ENCODE results near the gene VPS54. TPM values are rescaled to one million over a fixed set of nuclear protein-coding genes. Genes with fewer than 3 reads are reported as not detected.
"Not testable (repeated sequence)": the region's sequence is repeated elsewhere in the genome, so short reads cannot be mapped to it uniquely, and the experiment has no call there.

The VPS54 gene
- polyA plus RNA-seq, 1 donor, result 58.5 TPM

- not testable (repeated sequence) for DNase-seq
Observed at GRCh38 chr2:63994329-63995070, 24.7 kb downstream of the VPS54 start.

GRCh38 chr2:63993871-63994270 lies 25.4 kb downstream of the VPS54 start:
- no peak for DNase-seq

GRCh38 chr2:63993130-63993584 lies 26.1 kb downstream of the VPS54 start:
- DNase-seq, result not testable (repeated sequence)

GRCh38 chr2:63992061-63992685 lies 27.1 kb downstream of the VPS54 start:
- no peak for DNase-seq

- not testable (repeated sequence) for DNase-seq
Observed at GRCh38 chr2:63991173-63991999, 27.8 kb downstream of the VPS54 start.

GRCh38 chr2:63990072-63990471 lies 29.2 kb downstream of the VPS54 start:
- DNase-seq, result no peak

GRCh38 chr2:63988842-63989436 lies 30.3 kb downstream of the VPS54 start:
- DNase-seq, result not testable (repeated sequence)

- DNase-seq, result no peak
Observed at GRCh38 chr2:63984606-63985359, 34.4 kb downstream of the VPS54 start.

GRCh38 chr2:63983986-63984605 lies 35.1 kb downstream of the VPS54 start:
- no peak for DNase-seq

- no peak for DNase-seq
Observed at GRCh38 chr2:63982335-63982734, 36.9 kb downstream of the VPS54 start.

GRCh38 chr2:63981702-63982103 lies 37.5 kb downstream of the VPS54 start:
- DNase-seq, result no peak

- no peak for DNase-seq
Observed at GRCh38 chr2:63980794-63981193, 38.4 kb downstream of the VPS54 start.

GRCh38 chr2:63977904-63978303 lies 41.3 kb downstream of the VPS54 start:
- no peak for DNase-seq

- no peak for DNase-seq
Observed at GRCh38 chr2:63976125-63976510, 43.1 kb downstream of the VPS54 start.

GRCh38 chr2:63975437-63976124 lies 43.6 kb downstream of the VPS54 start:
- DNase-seq, result no peak

- not testable (repeated sequence) for DNase-seq
Observed at GRCh38 chr2:63975036-63975435, 44.2 kb downstream of the VPS54 start.

- no peak for DNase-seq
Observed at GRCh38 chr2:63962186-63962585, 57.0 kb downstream of the VPS54 start.

GRCh38 chr2:63950414-63950813 lies 68.8 kb downstream of the VPS54 start:
- no peak for DNase-seq

- DNase-seq, result no peak
Observed at GRCh38 chr2:63942788-63943187, 76.4 kb downstream of the VPS54 start.

- not testable (repeated sequence) for DNase-seq
Observed at GRCh38 chr2:63932104-63932503, 87.1 kb downstream of the VPS54 start.

- no peak for DNase-seq
Observed at GRCh38 chr2:63926815-63927214, 92.4 kb downstream of the VPS54 start.

All from left kidney (tissue), 2 donors.